Activated T-cell treated with anti-CD3 and anti-CD28 coated beads, Interleukin-2, amount 50 U/mL, for 72 hours (primary cell): ENCODE results near the gene C6orf47. TPM values are rescaled to one million over a fixed set of nuclear protein-coding genes. Genes with fewer than 3 reads are reported as not detected.

Source experiments
- ATAC-seq, 2 donors: fragments of 150-1000 bp; cut with Tn5 transposase; replicated peaks in 1 of 2; 2 replicates each; pipeline ENCODE4 v1.10.0; 2021; ENCODE audit warnings: moderate library complexity in 2 of 2, mild to moderate bottlenecking in 1 of 2
- DNase-seq, 2 donors: peaks; one replicate each; pipeline ENCODE4 v3.0.0; 2021 to 2022; ENCODE audit warnings: mixed read lengths in 1 of 2
- H3K27ac Mint-ChIP-seq: one replicate; pipeline ENCODE4 v1.8.0; 2022; ENCODE audit warnings: mild to moderate bottlenecking, moderate library complexity, mixed read lengths
- H3K27me3 Mint-ChIP-seq: one replicate; pipeline ENCODE4 v1.8.0; 2022; ENCODE audit warnings: low read depth, mixed read lengths
- H3K36me3 Mint-ChIP-seq, 2 donors: one replicate each; pipeline ENCODE4 v1.8.0; 2022; ENCODE audit warnings: mixed read lengths in 2 of 2, mild to moderate bottlenecking in 1 of 2; ENCODE audit not compliant: insufficient read depth in 2 of 2
- H3K4me1 Mint-ChIP-seq: one replicate; pipeline ENCODE4 v1.8.0; 2022; ENCODE audit warnings: low read depth, mixed read lengths
- H3K4me3 Mint-ChIP-seq, 2 donors: one replicate each; pipeline ENCODE4 v1.8.0; 2022; ENCODE audit warnings: mild to moderate bottlenecking in 2 of 2, mixed read lengths in 2 of 2, moderate library complexity in 2 of 2
- H3K9me3 Mint-ChIP-seq, 2 donors: one replicate each; pipeline ENCODE4 v1.8.0; 2022; ENCODE audit warnings: mixed read lengths in 2 of 2
- total RNA-seq, 2 donors: library from RNA; stranded (reverse); gene quantifications; one replicate each; pipeline ENCODE4 v1.2.3, GENCODE V29; 2022

The C6orf47 gene
- total RNA-seq, 2 donors from 2014 or later, result 21.1 to 22.5 TPM

DNA sequence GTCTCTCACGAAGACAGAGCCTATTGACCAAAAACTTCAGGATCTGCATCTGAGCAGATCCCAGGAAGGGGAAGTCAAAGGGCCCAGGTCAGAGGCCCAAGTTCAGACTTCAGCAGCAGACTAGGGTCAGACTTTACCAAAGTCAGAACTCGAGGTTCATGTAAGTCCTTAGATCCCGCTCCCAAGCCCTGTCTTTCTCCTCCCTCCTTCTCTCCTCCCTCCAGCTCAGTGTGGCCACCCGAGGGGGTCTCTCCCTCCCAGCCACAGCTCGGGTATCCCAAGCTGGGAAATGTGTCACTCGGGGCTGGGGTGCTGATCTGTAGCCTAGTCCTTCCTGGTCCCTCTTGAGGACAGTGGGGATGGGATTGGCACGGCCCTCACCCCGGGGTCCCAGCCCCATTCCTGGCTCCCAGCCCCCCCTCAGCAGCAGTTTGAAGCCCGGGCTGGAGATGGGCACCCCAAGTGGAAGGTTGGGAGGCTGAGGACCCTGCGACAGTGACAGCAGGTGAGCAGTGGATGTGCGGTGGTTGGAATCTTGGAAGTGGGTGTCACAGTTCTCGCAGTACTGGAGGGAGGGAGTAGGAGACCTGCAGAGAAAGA is 1.6 kb upstream of the C6orf47 start:
- peak overlapping the region; percentile 6 for H3K27ac Mint-ChIP-seq
- no peaks in the 10 kb centered on the region for H3K9me3 Mint-ChIP-seq
- peaks cover 86% of the 10 kb centered on the region for H3K4me1 Mint-ChIP-seq
- H3K4me3 Mint-ChIP-seq, result peak overlapping the region; percentile 23 to 95
- no peaks in the 10 kb centered on the region for H3K27me3 Mint-ChIP-seq
- DNase-seq (no peak), ATAC-seq (no peak)
- peaks cover 21 to 23% of the 10 kb centered on the region in 2 donors for H3K36me3 Mint-ChIP-seq

DNA sequence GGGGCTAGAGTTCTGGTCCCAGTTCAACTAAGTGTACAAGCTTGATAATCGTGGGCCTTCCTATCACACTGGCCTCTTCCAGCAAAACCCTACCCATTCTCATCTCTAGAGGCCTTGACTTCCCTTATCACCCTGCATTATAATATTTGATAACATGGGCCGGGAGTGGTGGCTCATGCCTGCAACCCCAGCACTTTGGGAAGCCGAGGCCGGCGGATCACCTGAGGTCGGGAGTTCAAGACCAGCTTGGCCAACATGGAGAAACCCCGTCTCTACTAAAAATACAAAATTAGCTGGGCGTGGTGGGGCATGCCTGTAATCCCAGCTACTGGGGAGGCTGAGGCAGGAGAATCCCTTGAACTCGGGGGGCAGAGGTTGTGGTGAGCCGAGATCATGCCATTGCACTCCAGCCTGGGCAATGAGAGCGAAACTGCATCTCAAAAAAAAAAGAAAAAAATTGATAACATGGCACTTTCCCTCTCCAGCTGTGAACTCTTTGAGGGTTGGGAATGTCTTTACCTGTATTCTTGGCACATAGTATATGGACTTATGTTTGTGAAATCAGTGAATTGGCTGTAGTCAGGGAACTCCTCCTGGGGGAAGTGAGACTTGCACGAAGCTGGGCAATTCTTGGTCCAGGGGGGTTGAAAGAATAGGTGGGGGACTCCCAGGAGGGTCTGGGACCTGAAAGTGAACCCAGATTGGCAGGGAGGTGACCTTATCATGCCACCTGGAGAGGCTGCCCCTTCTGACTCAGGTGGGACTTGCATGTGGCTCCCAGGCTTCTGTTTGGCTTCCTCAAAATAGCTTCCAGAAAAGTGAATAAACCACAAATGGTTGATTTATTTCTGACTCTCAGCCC is 915 bp upstream of the C6orf47 start:
- Mint-ChIP-seq H3K4me1 (peaks cover 82% of the 10 kb centered on the region), H3K27ac (no peak overlapping the region), H3K4me3 (peak overlapping the region; percentile 95), H3K36me3 (peaks cover 23% of the 10 kb centered on the region in 2 donors), H3K27me3 (no peaks in the 10 kb centered on the region), H3K9me3 (no peaks in the 10 kb centered on the region)
- DNase-seq, result no peak
- ATAC-seq, result no peak

DNA sequence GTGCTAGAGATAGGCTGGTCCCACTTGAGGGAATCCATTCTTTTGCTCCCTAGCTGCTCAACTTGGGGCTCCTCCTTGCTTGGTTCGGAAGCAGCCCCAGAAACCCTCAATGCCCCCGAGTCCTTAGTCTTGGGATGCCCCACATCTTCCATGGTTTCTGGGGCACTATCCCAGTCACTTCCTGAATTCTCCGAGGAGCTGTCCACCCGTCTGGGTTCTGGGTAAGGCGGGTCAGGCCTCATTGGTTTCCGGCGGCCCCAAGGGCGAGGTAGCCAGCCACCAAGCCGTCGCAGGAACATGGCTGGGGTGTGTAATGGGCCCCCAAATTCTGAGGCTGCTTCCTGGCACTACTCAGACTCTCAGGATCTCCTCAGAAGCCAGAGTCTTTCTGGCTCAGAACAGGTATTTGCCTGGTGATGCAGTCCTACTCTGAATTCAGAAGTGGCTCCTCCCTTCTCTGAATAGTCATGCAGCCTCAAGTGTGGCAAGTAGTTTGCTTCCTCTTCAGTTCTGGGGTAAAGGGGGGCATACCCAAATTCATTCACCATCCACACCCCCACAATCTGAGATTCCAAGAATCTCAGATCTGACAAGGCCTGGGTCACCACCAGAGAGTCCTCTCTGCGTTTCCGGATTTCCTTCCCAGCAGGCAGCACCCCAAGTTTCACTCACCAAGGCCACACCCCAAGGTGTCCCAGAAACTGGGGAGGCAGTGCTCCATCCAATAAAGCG is 763 bp downstream of the C6orf47 start:
- H3K36me3 Mint-ChIP-seq, result peaks cover 17 to 27% of the 10 kb centered on the region in 2 donors
- DNase-seq, result peak; percentile 35 to 36
- no peaks in the 10 kb centered on the region for H3K9me3 Mint-ChIP-seq

DNA sequence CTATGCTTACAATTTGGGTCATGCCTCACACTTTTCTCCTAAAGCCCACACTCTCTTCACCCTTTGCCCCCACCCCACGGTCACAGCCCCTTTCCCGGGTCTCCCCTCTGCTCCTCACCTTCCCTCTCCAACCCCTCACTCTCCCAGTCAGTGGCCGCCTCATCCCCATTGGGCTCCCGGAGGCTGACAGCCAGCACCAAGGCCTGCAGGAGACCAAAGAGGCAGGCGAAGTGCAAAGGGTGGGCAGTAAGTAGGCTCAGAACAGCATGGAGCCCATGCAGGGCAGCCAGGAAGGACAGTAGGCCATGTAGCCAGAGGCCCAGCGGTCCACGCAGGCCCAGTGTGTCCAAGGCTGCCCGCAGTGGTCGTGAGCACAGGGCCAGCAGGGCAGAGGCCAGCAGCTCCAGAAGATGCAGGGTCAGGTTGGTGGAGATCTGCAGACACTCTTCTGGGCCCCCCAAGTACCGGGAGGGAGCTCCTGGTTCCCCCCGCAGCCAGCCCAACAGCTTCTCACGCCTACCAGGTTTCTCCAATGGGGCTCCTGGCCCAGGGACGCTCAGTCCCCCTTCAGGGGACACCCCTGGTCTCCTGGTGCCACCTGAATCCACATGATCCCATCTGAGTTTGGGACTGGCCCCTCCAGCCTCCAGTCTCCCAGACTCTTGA is 1.5 kb downstream of the C6orf47 start:
- no peaks in the 10 kb centered on the region for H3K9me3 Mint-ChIP-seq
- H3K4me3 Mint-ChIP-seq, result peak overlapping the region; percentile 95
- peaks cover 76% of the 10 kb centered on the region for H3K4me1 Mint-ChIP-seq
- peaks cover 12 to 21% of the 10 kb centered on the region in 2 donors for H3K36me3 Mint-ChIP-seq
- no peaks in the 10 kb centered on the region for H3K27me3 Mint-ChIP-seq
- no peak for ATAC-seq
- H3K27ac Mint-ChIP-seq, result peak overlapping the region; percentile 95
- DNase-seq, result no peak

More for the DNA sequence above, 763 bp downstream of the C6orf47 start:
- no peaks in the 10 kb centered on the region for H3K27me3 Mint-ChIP-seq
- peak overlapping the region; percentile 95 for H3K4me3 Mint-ChIP-seq
- peak overlapping the region; percentile 95 for H3K27ac Mint-ChIP-seq
- peak; percentile 36 to 44 for ATAC-seq
- H3K4me1 Mint-ChIP-seq, result peaks cover 83% of the 10 kb centered on the region

DNA sequence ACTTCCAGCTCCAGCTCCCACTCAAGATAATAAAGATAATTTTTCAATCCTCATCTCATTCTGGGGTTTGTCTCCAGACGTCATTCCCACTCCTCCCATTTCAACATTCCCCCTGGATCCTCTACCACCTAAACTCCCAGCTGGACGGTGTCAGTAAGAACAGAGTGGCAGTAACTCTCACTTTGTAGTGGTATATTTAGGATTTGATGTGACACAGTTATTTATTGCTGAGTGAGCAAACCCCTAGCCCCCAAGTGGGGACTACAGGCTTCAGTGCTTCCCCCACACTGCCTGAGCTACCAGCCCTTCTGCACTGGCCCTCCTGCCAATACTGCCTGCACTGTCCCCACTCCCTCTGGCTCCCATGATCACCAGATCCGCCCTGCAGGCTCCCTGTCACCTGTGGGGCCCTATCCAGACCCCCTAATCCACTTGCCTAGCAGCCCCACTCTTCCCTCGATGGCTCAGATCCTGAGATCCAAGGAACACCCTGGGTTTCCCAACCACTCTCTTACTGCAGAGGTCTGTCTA is 2.4 kb downstream of the C6orf47 start:
- ATAC-seq (no peak), DNase-seq (no peak)
- peaks cover 67% of the 10 kb centered on the region for H3K4me1 Mint-ChIP-seq
- H3K9me3 Mint-ChIP-seq, result no peaks in the 10 kb centered on the region
- peak overlapping the region; percentile 76 for H3K27ac Mint-ChIP-seq
- no peaks in the 10 kb centered on the region for H3K27me3 Mint-ChIP-seq
- peak overlapping the region; percentile 95 for H3K4me3 Mint-ChIP-seq
- peaks cover 6 to 16% of the 10 kb centered on the region in 2 donors for H3K36me3 Mint-ChIP-seq

DNA sequence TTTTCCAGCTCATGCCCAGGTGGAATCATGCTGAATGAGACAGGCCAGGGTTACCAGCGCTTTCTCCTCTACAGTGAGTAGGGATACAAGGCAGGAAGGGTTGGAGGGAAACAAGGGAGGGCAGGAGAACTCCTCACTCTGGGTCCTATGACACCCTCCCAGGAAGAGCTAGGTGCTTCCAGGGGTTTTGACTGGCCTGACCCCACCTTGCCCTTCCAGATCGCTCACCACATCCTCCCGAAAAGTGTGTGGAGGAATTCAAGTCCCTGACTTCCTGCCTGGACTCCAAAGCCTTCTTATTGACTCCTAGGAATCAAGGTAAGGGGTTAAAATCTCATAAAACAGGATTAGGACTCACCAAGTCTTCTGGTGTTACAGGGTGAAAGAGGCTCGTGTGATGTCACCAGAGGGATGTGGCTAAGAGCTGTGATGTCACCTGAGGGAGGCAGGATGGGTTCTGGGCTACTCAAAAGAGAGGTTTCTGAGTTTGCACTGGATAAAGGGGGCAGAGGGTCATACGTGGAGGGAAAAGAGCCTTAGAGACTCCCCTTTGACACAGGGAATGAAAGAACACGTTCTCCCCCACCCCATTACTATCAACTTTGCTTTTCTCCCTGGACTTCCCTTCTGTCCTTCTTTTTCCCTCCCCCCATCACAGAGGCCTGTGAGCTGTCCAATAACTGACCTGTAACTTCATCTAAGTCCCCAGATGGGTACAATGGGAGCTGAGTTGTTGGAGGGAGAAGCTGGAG is 3.0 kb downstream of the C6orf47 start:
- DNase-seq, result peak; percentile 38 to 51
- H3K4me1 Mint-ChIP-seq, result peaks cover 61% of the 10 kb centered on the region
- peak in 1 of 2 donors; percentile 22 for ATAC-seq
- H3K27ac Mint-ChIP-seq, result peak overlapping the region; percentile 76
- peaks cover 4 to 16% of the 10 kb centered on the region in 2 donors for H3K36me3 Mint-ChIP-seq
- no peaks in the 10 kb centered on the region for H3K27me3 Mint-ChIP-seq
- no peaks in the 10 kb centered on the region for H3K9me3 Mint-ChIP-seq
- peak overlapping the region; percentile 95 for H3K4me3 Mint-ChIP-seq

DNA sequence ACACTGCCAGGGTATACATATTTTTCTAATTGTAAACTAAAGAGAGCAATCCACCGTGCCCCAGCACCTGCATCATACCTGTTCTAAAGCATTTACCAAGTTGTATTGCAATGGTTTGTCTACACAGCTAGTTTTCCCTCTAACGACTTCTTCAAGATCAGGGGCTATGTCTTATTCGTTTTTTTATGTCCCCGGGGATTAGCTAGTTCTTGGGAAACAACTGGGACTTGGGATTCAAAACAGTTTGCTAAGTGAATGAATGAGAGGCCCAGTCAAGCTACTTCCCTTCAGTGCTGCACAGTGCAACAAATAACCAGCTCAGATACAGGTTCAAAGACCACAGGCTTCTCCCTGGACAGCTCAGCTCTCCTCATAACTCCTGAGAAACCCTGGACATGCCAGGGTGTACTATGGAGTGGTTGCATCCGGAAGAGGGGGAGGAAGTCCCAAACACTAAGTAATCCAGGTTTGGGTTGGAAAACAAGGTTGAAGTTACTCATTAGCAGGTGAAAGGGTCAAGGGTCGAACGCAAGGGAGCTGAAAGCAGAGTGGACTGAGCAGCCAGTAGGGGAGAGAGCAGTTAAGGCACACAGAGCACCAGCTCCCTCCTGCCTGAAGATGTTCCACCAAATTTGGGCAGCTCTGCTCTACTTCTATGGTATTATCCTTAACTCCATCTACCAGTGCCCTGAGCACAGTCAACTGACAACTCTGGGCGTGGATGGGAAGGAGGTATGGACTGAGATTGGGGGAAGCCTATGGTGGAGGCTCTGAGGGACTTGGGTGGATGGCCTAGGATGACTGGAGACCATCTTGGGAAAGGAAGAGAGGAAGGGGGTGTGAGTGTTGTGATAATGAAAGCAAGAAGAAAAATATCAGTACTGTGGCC is 5.0 kb downstream of the C6orf47 start, which contains the start of gene APOM:
Gene APOM (plus strand): TSS at position 546 of the 889 bp plus-strand sequence. CDS start 73 bp downstream, at position 619.
- H3K27ac Mint-ChIP-seq, result peak within 1 kb of the TSS; percentile 9
- DNase-seq, result no peak

DNA sequence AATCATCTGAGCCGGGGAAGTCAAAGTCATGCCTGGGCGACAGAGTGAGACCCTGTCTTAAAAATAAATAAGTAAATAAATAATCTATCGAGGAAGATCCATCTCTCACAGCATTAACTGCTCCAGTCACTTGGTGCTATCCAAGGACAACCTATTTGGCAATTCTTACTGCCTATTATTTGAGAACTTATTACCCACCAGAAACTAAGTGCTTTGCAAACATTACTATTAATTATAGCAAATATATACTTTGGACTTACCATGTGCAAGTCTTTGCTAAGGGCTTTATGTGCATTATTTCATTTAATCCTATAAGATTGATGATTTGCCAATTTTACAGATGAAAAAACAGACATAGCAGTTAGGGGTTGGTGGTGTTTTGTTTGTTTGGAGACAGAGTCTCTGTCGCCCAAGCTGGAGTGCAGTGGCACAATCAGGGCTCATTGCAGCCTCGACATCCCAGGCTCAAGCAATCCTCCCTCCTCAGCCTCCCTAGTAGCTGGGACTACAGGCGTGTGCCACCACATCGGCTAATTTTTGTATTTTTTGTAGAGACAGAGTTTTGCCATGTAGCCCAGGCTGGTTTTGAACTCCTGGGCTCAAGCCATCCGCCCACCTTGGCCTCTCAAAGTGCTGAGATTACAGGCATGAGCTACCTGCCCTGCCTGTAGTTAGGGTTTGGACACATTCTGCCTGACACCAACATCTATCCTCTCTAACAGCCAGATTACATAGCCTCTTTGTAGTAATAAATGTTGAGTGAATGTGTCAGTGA is 5.8 kb downstream of the C6orf47 start:
- H3K4me3 Mint-ChIP-seq, result no peak overlapping the region
- ATAC-seq (no peak), DNase-seq (no peak)
- H3K27ac Mint-ChIP-seq, result no peak overlapping the region
- peaks cover 56% of the 10 kb centered on the region for H3K4me1 Mint-ChIP-seq
- no peaks in the 10 kb centered on the region for H3K9me3 Mint-ChIP-seq
- peaks cover 2 to 16% of the 10 kb centered on the region in 2 donors for H3K36me3 Mint-ChIP-seq
- H3K27me3 Mint-ChIP-seq, result no peaks in the 10 kb centered on the region

More for the DNA sequence above, 5.0 kb downstream of the C6orf47 start, which contains the start of gene APOM:
- no peak for ATAC-seq
- H3K36me3 Mint-ChIP-seq, result peaks cover 2 to 18% of the 10 kb centered on the region in 2 donors
- no peaks in the 10 kb centered on the region for H3K9me3 Mint-ChIP-seq
- peak within 1 kb of the TSS in 1 of 2 donors; percentile 31 for H3K4me3 Mint-ChIP-seq
- peaks cover 54% of the 10 kb centered on the region for H3K4me1 Mint-ChIP-seq
- H3K27me3 Mint-ChIP-seq, result no peaks in the 10 kb centered on the region

DNA sequence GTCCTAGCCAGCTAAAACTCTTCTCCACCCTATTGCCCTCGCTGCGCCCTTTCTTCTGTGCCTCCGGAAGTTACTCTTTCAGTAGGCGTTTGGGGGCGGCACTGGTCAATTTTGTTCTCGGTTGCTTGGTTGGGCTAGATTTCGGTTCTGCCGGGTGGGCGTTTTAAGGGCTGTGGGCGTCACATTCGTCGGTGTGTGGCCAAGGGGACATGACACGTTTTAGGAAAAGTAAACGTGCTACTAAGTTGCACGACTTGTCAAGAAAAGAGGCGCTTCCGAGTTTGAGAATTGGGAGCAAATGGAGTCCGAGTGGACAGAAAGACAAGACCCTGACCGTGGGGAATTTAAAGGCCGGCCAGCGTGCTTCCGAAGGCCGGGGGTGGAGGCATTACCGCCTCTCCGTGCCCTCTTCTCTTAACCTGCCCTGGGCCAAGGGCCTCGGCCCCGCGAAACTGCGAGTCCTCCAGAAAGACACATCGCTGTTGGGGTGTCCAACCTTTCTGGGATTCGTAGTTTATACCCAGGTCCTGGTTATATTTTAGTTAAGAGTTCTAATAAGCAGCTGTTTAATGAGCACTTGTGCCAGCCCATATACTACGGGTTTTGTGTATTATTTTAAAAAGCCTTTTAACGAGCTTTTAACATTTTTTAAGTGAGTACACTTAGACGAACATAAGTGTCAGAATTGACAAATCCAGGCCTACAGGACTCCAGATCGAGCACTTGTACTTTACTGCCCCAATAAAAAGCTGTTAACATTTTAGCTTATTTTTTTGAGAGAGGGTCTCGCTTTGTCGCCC is 7.5 kb downstream of the C6orf47 start:
- H3K9me3 Mint-ChIP-seq, result no peaks in the 10 kb centered on the region
- peaks cover 5 to 24% of the 10 kb centered on the region in 2 donors for H3K36me3 Mint-ChIP-seq
- H3K27me3 Mint-ChIP-seq, result no peaks in the 10 kb centered on the region
- ATAC-seq (peak; percentile 73 to 74), DNase-seq (peak in 1 of 2 donors; percentile 92)
- H3K4me3 Mint-ChIP-seq, result peak overlapping the region; percentile 89 to 98
- H3K27ac Mint-ChIP-seq, result peak overlapping the region; percentile 99
- peaks cover 50% of the 10 kb centered on the region for H3K4me1 Mint-ChIP-seq

DNA sequence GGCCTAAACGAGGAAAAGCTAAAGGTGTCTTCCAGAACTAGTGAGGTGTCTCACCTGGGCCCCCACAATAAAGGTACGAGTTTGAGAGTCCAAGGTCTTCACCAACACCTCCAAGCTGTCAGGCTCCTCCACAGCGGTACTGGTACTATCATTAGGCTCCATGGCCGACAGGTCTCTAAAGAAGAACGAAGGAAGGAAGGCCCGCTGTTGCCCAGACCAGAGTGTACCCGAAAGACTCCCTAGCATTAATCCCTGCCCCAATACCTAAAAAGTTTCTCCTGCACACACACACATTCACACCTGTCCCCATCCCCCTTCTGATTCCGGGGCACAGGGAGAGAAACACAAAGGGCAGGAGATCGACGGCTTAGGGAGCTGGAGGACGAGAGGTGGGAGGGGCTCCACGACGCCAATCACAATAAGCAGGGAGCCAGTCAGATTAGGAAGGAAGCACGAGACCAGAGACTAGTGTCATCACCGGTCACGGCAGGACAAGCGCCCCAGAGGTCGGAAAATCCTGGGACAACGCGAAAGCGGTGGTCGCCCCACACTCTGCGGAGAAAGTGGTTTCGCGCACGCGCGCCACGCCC is 8.9 kb downstream of the C6orf47 start:
- Mint-ChIP-seq H3K4me1 (peaks cover 42% of the 10 kb centered on the region), H3K36me3 (peaks cover 5 to 33% of the 10 kb centered on the region in 2 donors), H3K27me3 (no peaks in the 10 kb centered on the region), H3K27ac (peak overlapping the region; percentile 99), H3K4me3 (peak overlapping the region; percentile 89 to 98), H3K9me3 (no peaks in the 10 kb centered on the region)
- peak; percentile 57 to 72 for ATAC-seq
- DNase-seq, result peak; percentile 73 to 77
